RPMI8226 (cell line): ENCODE measurements around the gene GRIN1.
"Not testable (repeated sequence)": the region's sequence is repeated elsewhere in the genome, so short reads cannot be mapped to it uniquely, and the experiment has no call there.

ENCODE experiments used
- DNase-seq: peaks from one replicate; pipeline ENCODE4 v3.0.0-alpha.2; 2015

GRIN1 gene

GRCh38 chr9:137129456-137130175, 9.3 kb upstream of the GRIN1 start:
- DNase-seq = peak; percentile 98

DNA sequence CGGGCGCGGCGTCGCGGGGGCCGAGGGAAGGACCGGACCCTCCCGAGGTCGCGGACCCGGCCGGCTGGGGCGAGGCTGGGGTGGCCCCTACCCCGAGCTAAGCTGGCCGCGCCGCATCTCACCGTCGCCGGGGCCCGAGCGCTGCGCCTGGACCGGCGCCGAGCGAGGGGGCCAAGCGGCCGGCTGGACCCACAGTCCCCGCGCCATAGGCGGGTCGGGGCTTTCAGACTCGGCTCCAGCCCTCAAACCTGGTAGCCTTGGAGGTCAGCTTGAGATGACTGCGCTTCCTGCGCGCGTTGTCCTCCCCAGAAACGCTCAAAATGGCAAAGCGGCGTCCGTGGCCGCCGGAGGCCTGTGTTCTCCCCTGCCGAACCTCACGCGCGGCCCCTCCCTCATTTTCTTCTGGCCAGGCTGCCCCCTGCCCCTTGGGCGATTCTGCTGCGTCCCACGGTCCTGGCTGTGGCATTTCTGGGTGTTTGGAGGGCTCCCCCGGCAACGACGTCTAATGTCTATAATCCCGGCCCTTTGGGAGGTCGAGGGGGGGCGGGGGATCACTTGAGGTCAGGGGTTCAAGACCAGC, 8.7 kb upstream of the GRIN1 start:
- peak; percentile 62 for DNase-seq

DNA sequence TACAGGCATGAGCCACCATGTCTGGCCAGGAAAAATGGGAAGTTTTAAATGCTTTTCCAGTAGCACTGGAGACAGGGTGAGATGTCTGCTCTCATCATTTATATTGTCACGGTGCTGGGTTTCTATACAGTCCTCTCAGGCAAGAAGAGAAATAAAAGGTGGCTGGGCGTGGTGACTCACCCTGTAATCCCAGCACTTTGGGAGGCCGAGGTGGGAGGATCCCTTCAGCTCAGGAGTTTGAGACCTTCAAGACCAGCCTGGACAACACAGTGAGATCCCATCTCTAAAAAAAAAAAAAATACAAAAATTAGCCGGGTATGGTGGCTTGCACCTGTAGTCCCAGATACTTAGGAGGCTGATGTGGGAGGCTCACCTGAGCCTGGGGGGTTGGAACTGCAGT, 4.8 kb upstream of the GRIN1 start:
- DNase-seq = no peak

DNA sequence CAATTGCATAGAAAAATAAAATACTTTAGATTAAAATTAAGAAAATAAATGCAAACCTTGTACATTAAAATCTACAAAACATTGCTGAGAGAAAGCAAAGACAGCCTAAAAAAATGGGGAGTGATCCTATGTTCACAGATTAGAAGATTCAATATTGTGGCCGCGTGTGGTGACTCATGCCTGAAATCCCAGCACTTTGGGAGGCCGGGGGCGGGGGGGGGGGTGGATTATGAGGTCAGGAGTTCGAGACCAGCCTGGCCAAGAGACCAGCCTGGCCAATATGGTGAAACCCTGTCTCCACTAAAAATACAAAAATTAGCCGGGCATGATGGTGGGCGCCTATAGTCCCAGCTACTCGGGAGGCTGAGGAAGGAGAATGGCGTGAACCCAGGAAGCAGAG, 3.8 kb upstream of the GRIN1 start:
- not testable (repeated sequence) for DNase-seq

DNA sequence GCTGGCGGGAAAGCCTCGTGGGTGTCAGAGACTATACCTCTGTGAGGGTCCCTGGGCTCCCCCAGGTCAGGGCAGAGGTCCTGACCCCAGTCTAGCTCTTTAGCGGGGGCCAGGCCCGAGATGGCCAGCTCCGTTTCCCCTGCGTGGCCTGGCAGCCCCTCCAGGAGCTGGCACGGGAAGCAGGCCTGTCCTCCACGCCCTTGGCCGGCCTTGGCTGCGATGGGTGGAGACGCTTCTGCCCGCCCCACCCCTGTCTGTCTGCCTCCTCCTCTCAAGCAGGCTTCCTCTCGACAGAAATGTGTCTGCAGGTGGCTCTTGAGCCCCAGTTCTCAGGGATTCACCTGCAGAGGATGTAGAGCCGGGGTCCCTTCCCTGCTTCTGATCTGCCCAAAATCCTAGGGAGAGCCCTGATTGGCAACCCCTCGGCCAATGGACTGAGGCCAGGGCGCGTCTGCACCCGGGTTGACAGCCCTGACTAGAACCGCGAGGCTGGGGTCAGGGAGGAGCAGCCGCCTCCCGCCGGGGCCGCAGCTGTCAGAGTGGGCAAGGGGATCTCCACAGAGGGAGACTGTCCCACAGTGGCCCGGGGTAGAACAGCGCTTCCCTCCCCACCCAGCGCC, 2.6 kb upstream of the GRIN1 start:
- DNase-seq = peak; percentile 72

- peak; percentile 27 for DNase-seq
Observed at GRCh38 chr9:137136881-137137607, 1.9 kb upstream of the GRIN1 start.

DNA sequence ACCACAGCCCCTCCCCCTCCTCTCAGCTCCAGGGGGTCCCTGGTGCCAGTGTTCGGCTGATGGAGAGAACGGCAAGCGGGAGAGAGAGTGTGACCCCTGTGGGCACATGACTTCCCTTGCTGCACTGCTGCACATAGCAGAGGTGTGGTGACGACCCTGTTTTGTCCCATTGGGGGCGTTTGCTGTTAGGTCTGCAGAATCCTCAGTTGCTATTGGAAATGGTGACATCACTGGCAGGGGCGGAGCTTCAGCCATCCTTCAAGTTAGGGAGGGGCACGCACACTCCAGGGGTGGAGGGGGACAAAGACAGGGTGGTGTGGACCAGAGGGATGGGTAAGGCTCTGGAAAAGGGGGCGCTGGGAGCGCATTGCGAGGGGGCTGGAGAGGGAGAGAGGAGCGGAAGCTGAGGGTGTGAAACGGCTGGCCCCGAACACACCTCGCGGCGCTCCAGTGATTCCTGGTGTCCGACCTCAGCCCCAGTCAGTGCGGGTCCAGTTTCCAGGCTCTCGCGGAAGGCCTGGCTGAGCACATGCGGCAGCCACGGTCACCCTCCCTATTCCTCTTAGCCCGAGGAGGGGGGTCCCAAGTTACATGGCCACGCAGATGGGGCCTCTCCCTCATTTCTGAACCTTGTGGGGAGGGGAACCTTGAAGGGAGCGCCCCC, 764 bp upstream of the GRIN1 start:
- no peak for DNase-seq

DNA sequence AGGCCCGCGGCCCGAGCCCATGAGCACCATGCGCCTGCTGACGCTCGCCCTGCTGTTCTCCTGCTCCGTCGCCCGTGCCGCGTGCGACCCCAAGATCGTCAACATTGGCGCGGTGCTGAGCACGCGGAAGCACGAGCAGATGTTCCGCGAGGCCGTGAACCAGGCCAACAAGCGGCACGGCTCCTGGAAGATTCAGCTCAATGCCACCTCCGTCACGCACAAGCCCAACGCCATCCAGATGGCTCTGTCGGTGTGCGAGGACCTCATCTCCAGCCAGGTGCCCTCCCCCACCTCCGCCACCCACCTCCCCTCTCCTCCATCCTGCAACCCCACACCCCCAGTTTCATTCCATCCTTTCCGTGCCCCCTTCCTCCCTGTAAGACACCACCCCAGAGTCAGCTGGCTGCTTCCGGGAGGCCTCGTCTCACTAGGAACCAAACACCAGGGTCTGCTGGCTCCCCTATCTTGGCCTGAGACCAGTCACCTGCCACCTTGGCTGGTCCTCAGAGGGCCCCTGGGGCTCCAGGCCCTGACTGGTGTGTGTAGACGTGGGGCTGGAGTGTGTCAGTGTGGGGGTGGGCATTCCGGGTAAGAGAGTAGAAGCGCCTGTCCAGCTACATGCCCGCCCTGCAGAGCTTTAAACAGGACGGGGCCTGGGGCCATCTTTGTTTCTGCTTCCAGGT, 655 bp downstream of the GRIN1 start:
- no peak for DNase-seq

- no peak for DNase-seq
Observed at GRCh38 chr9:137140151-137141012, 1.4 kb downstream of the GRIN1 start.

DNA sequence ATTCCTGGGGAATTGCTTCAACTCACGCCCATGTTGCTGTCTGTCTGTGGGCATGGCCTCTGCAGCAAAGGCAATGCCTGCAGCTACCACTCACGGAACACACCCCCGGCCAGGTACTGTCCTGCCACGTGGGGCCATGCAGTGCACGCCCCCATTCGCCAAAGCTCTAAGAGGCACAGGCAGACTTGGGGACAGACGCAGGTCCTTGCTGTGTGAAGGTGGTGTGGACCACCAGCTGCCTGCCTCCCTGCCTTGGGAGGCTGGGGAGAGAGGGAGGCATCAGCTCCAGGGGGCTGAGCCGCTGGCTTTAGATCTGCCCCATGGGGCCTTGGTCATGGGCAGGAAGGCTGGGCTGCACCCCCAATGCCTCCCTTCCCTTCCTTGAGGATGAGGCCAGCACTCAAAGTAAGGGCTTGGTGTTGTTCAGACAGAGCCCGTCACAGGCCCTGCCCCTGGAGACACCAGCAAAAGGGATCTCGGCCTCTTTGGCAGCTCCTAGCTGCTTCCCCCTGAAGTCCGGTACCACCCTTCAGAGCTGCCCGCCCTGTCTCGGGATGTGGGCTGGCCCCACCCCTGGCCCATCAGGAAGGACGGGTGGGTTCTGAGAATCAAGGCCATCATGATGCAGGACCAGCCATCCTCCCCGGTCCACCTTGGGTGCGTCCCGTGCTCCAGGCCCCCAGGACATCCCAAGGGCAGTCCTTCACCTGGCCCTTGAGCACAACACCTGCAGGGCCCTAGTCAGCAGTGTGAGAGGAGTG, 2.3 kb downstream of the GRIN1 start:
- no peak for DNase-seq

DNA sequence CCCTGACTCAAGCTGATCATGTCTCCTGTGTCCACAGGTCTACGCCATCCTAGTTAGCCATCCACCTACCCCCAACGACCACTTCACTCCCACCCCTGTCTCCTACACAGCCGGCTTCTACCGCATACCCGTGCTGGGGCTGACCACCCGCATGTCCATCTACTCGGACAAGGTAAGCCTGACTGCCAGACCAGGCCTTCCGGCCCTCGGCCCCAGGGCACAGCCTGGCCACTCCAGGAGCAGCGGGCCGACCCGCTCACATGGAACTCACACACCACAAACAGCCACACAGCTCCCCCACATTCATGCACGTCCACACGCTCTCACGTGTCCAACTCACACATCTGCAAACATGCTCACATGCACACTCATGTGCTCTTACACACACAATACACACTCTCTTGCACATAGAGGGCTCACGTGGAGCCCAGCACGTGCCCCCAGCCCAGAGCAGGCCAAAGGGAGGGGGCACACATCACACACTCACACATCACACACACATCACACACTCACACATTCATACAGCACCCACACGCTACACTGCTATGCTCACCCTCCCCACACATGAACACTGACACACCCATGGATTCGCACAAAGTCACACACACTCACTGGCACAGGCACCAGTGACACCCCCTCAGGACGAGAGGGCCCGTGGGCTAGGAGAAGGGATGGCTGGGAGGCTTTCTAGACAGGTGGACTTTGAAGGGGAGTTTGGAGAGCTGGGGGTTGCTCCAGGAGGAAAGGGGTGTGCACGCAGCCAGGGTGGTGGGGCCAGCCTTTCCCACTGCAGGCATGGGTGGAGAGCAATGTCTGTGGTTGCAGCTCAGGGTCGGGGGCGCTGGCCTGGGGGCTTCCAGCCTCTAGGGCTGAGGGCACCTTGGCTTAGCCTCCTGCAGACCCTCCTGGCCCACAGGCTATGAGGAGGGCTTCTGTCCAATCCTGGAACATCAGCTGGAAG, 3.3 kb downstream of the GRIN1 start:
- no peak for DNase-seq

GRCh38 chr9:137143459-137143858, 4.5 kb downstream of the GRIN1 start:
- no peak for DNase-seq

DNA sequence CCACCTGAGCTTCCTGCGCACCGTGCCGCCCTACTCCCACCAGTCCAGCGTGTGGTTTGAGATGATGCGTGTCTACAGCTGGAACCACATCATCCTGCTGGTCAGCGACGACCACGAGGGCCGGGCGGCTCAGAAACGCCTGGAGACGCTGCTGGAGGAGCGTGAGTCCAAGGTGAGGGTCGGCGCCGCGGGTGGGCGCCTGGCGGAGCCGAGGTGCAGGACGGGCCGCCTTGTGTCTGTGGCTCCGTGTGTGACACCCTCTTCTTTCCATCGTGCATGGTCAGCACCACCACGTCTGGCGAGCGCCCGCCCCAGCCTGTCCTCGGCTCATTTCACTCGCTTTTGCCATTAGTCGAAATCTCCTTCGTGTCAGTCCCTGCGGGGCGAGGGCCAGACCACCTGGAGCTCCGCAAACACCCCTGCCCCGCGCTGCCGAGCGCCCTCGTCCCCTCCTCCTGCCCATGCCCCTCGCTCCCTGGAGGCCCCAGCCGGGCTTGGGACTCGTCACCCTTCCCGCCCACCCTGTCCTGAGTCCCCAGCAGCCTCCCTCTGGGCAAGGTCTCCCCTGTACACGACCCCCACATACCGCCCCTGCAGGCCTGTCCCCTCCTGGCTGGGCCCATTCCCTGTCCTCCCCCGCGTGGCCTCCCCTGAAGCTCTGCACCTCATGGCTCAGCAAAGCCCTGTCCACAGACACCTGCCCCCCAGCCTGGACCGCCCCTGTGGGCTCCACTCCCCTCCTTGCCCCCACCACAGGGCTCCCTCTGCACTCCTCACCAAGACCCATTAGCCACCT, 7.0 kb downstream of the GRIN1 start:
- DNase-seq = peak; percentile 40

- no peak for DNase-seq
Observed at GRCh38 chr9:137146527-137146918, 7.6 kb downstream of the GRIN1 start.

- no peak for DNase-seq
Observed at GRCh38 chr9:137147091-137147792, 8.3 kb downstream of the GRIN1 start.

GRCh38 chr9:137147793-137148160, 8.8 kb downstream of the GRIN1 start:
- DNase-seq = no peak

DNA sequence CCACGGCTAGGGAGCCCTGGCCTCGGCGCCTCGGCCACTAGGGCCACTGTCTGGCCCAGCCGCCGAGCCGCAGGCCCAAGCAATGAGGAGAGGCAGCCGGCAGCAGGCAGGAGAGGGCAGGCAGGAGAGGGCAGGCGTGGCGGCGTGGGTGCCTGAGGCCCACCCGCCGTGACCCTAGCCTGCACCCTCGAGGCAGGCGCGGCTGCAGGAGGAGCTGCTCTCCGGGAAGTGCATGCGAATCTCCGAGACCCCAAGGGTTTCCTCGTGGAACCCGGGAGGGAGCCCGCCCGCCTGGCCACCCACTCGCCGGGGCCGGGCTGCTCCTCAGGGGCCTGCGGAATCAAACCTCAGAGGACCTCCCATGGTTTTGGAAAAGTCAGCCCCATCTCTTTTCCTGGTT, 9.3 kb downstream of the GRIN1 start:
- no peak for DNase-seq

DNA sequence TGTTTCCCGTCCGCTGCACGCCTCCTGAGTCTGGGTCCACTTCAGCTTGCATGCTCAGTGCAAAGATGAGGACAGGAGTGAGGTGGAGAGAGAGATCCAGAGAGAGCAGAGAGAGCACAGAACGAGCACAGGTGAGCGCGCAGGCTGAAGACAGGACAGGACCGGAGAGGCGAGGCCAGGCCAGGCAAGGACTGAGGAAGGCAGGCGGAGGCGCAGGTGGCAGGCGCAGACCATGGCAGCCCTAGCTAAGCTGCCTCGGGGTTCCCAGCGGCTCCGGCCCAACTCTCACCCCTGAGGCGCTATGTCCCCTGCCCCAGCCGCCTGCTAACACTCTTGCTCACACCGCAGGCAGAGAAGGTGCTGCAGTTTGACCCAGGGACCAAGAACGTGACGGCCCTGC, 9.7 kb downstream of the GRIN1 start:
- DNase-seq = no peak
